ENCODE measurements around the gene ABCC4. TPM values are rescaled to one million over a fixed set of nuclear protein-coding genes. Genes with fewer than 3 reads are reported as not detected.

ABCC4 gene
- total and polyA plus RNA-seq, 2 of the 13 experiments (the other 11 are each of a cell fraction or from before 2014, with no cell fraction given): 4.2 to 11.3 TPM

DNA sequence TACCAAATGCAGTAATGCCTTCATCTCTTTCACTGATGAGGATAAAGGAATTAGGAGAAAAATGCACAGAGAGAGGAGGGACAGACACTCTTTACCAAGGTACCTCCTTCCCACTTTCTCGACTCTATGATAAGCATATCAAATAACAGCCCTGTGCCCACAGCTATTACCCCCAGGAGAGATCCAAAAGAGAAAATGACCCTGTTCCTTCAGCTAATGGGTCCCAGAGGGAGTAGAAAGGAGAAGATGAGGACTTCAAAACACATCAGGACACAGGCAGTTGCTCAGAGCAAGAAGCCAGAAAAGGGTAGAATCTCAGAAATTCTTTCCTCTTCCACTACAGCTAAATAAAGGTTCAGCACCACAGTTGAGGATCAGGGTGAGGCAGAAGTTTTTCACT, 80.6 kb downstream of the ABCC4 start:
- intact Hi-C loops (cut with micrococcal nuclease; ENCODE audit: unreplicated experiment): no loop called here
- no peak overlapping the region for H3K4me2 ChIP-seq (ENCODE audit: low read depth, low read length)
- in situ Hi-C loops (cut with HindIII; ENCODE audit: extremely low pct_ligation_motif_present, low pct_unique_long_range_greater_than_20kb): no loop called here
- H2AFZ ChIP-seq (ENCODE audit: low read length): no peak overlapping the region
- ATAC-seq (no peak), DNase-seq (ENCODE audit: low spot score) (no peak), FAIRE-seq (no peak)
- H3K9ac ChIP-seq (ENCODE audit: insufficient read depth, low read depth, low read length): no peak overlapping the region
- H3K4me3 ChIP-seq (replicated peaks in 1 of 3; ENCODE audit: insufficient read depth in 1 of 3, low read depth in 2 of 3, low read length in 3 of 3): no peak overlapping the region
- no peaks in the 10 kb centered on the region for H3K27me3 ChIP-seq (ENCODE audit: control insufficient read depth in 1 of 2, insufficient read depth in 2 of 2, low read length in 2 of 2)
- WGBS (ENCODE audit: low lambda C conversion rate): 93% methylated on average over 1 of the region's 1 CpG
- no peaks in the 10 kb centered on the region for H3K79me2 ChIP-seq (ENCODE audit: insufficient read depth, low read length)
- no peaks in the 10 kb centered on the region for H3K9me3 ChIP-seq (ENCODE audit: low read length)
- no peaks in the 10 kb centered on the region for H3K4me1 ChIP-seq (ENCODE audit: insufficient read depth, low read length)
- ChIA-PET POLR2A (no interaction called here), CTCF (ENCODE audit: low intra/inter-chr PET ratio, low total read pairs) (no interaction called here)
- H4K20me1 ChIP-seq (ENCODE audit: insufficient read depth, low read length): no peaks in the 10 kb centered on the region
- no peaks in the 10 kb centered on the region; a peak in 1 of 5 replicates for H3K36me3 ChIP-seq (replicated peaks in 1 of 2; ENCODE audit: control insufficient read depth in 1 of 2, insufficient read depth in 2 of 2, low read length in 2 of 2)
- no TSS peak for BruUV-seq (replicated peaks)
- H3K27ac ChIP-seq (ENCODE audit: extremely low read length, insufficient read depth, low read length): no peak overlapping the region
- no peak for TF ChIP-seq KLF9 (CRISPR knock-in tag; IDR thresholded peaks at IDR 0.05; ENCODE audit: low read depth)
- TF ChIP-seq, protein P1, sequence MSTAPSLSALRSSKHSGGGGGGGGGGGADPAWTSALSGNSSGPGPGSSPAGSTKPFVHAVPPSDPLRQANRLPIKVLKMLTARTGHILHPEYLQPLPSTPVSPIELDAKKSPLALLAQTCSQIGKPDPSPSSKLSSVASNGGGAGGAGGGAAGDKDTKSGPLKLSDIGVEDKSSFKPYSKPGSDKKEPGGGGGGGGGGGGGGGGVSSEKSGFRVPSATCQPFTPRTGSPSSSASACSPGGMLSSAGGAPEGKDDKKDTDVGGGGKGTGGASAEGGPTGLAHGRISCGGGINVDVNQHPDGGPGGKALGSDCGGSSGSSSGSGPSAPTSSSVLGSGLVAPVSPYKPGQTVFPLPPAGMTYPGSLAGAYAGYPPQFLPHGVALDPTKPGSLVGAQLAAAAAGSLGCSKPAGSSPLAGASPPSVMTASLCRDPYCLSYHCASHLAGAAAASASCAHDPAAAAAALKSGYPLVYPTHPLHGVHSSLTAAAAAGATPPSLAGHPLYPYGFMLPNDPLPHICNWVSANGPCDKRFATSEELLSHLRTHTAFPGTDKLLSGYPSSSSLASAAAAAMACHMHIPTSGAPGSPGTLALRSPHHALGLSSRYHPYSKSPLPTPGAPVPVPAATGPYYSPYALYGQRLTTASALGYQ (CRISPR knock-in tag; IDR thresholded peaks at IDR 0.05): no peak
- TF ChIP-seq GABPB1 (CRISPR knock-in tag; IDR thresholded peaks at IDR 0.05): no peak
- no peak for TF ChIP-seq SNAPC2 (CRISPR knock-in tag; IDR thresholded peaks at IDR 0.05)
- no peak for TF ChIP-seq ZNF547 (CRISPR knock-in tag; IDR thresholded peaks at IDR 0.05)
- TF ChIP-seq ZNF253 (CRISPR knock-in tag; IDR thresholded peaks at IDR 0.05; ENCODE audit: borderline replicate concordance): no peak
- TF ChIP-seq ZBTB8A (CRISPR knock-in tag; IDR thresholded peaks at IDR 0.05; ENCODE audit: borderline replicate concordance, low read depth): no peak
- no peak for TF ChIP-seq SRF (IDR thresholded peaks at IDR 0.05; ENCODE audit: low read depth, low read length)
- TF ChIP-seq, protein P2, sequence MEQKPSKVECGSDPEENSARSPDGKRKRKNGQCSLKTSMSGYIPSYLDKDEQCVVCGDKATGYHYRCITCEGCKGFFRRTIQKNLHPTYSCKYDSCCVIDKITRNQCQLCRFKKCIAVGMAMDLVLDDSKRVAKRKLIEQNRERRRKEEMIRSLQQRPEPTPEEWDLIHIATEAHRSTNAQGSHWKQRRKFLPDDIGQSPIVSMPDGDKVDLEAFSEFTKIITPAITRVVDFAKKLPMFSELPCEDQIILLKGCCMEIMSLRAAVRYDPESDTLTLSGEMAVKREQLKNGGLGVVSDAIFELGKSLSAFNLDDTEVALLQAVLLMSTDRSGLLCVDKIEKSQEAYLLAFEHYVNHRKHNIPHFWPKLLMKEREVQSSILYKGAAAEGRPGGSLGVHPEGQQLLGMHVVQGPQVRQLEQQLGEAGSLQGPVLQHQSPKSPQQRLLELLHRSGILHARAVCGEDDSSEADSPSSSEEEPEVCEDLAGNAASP (CRISPR knock-in tag; IDR thresholded peaks at IDR 0.05; ENCODE audit: borderline replicate concordance): no peak
- no peak for TF ChIP-seq ZNF468 (CRISPR knock-in tag; IDR thresholded peaks at IDR 0.05)
- no peak for TF ChIP-seq ZNF652 (CRISPR knock-in tag; IDR thresholded peaks at IDR 0.05; ENCODE audit: borderline replicate concordance, low read depth)

Data from HepG2 (cell line).